GM23248 (cell line): ENCODE data around the gene RASSF8. TPM values are rescaled to one million over a fixed set of nuclear protein-coding genes. Genes with fewer than 3 reads are reported as not detected.

Experiments used
- DNase-seq: peaks from one replicate; pipeline ENCODE4 v3.0.0-alpha.2; 2015
- H2AFZ ChIP-seq: fragments of 200-600 bp; sonication (generic); 2 replicates; pipeline ENCODE4 v1.6.1; 2016; ENCODE audit warnings: antibody characterized with exemption
- H3F3A ChIP-seq: fragments of 200-600 bp; sonication (generic); 2 replicates; pipeline ENCODE4 v1.6.1; 2016; ENCODE audit warnings: mild to moderate bottlenecking, antibody characterized with exemption, mixed run types; ENCODE audit not compliant: insufficient read depth
- H3K27ac ChIP-seq: fragments of 200-600 bp; sonication (generic); 2 replicates; pipeline ENCODE4 v1.5.1; 2016; ENCODE audit warnings: mild to moderate bottlenecking
- H3K27me3 ChIP-seq: fragments of 200-600 bp; sonication (generic); replicated peaks from 2 replicates; pipeline ENCODE4 v1.6.1; 2016; ENCODE audit warnings: mild to moderate bottlenecking; ENCODE audit not compliant: insufficient read depth
- H3K36me3 ChIP-seq: fragments of 200-600 bp; sonication (generic); 2 replicates; pipeline ENCODE4 v1.6.1; 2016; ENCODE audit warnings: low read depth, mild to moderate bottlenecking
- H3K4me1 ChIP-seq: fragments of 200-600 bp; sonication (generic); 2 replicates; pipeline ENCODE4 v1.6.1; 2016; ENCODE audit warnings: mild to moderate bottlenecking; ENCODE audit not compliant: insufficient read depth
- H3K4me2 ChIP-seq: fragments of 200-600 bp; sonication (generic); one replicate; pipeline ENCODE4 v1.6.1; 2016; ENCODE audit warnings: mild to moderate bottlenecking; ENCODE audit not compliant: unreplicated experiment
- H3K4me3 ChIP-seq: fragments of 200-600 bp; sonication (generic); 2 replicates; pipeline ENCODE4 v1.5.1; 2016; ENCODE audit warnings: mild to moderate bottlenecking
- H3K79me2 ChIP-seq: fragments of 200-600 bp; sonication (generic); 2 replicates; pipeline ENCODE4 v1.6.1; 2016; ENCODE audit warnings: mild to moderate bottlenecking; ENCODE audit not compliant: insufficient read depth
- H3K9ac ChIP-seq: fragments of 200-600 bp; sonication (generic); 2 replicates; pipeline ENCODE4 v1.6.1; 2016; ENCODE audit warnings: mild to moderate bottlenecking
- H3K9me2 ChIP-seq: fragments of 200-600 bp; sonication (generic); 2 replicates; pipeline ENCODE4 v1.6.1; 2016; ENCODE audit warnings: mixed run types, mild to moderate bottlenecking, moderate library complexity; ENCODE audit not compliant: insufficient read depth
- H3K9me3 ChIP-seq: fragments of 200-600 bp; sonication (generic); one replicate; pipeline ENCODE4 v1.6.1; 2017; ENCODE audit warnings: low read depth
- H4K20me1 ChIP-seq: fragments of 200-600 bp; sonication (generic); 2 replicates; pipeline ENCODE4 v1.6.0; 2016; ENCODE audit not compliant: insufficient read depth
- EZH2 ChIP-seq: fragments of 200-600 bp; sonication (generic); IDR thresholded peaks from 2 replicates; pipeline ENCODE4 v1.6.1; 2018; ENCODE audit warnings: antibody characterized with exemption, mild to moderate bottlenecking; ENCODE audit not compliant: insufficient read depth, poor library complexity, severe bottlenecking
- EZH2phosphoT487 ChIP-seq: fragments of 200-600 bp; sonication (generic); IDR thresholded peaks from 2 replicates; pipeline ENCODE4 v1.6.1; 2018; ENCODE audit warnings: antibody characterized with exemption, moderate library complexity, mild to moderate bottlenecking, low read depth; ENCODE audit not compliant: insufficient read depth
- WGBS, 2 experiments: methylation state at CpG; one replicate each; pipeline ENCODE4 v1.1.6; 2015 to 2017; ENCODE audit warnings: low lambda C conversion rate in 2 of 2, low coverage in 1 of 2; ENCODE audit errors: missing lambda C conversion rate in 2 of 2; 5-methylcytosine and 5-hydroxymethylcytosine counted together
- in situ Hi-C: fragments of 300-500 bp; cut with MboI; formaldehyde crosslinking; loops from 2 replicates; pipeline ENCODE4 v1.15.0; 2020
- polyA plus RNA-seq: library from polyadenylated mRNA; unstranded; fragments of >200 nt; fragmentation: Nextera tagmentation; extraction: Ambion mirVana; gene quantifications from 2 replicates; pipeline ENCODE4 v1.2.1, GENCODE V29; 2016
- total RNA-seq: library from RNA; depleted of rRNA; stranded (reverse); fragments of >200 nt; shearing (Covaris generic); gene quantifications from 2 replicates; pipeline ENCODE4 v1.2.3, GENCODE V29; 2014

The RASSF8 gene
- total and polyA plus RNA-seq, 2 experiments from 2014 or later = 11.2 to 80.1 TPM

GRCh38 chr12:25990495-25990894, 32.0 kb downstream of the RASSF8 start:
- H3K4me2 ChIP-seq = peak overlapping the region; percentile 4
- H4K20me1 ChIP-seq = peaks cover 1% of the 10 kb centered on the region; the same call in 1 of the 2 replicates
- TF ChIP-seq EZH2phosphoT487 = no peak
- TF ChIP-seq EZH2 = no peak
- H3F3A ChIP-seq = peaks cover 31% of the 10 kb centered on the region
- H3K27me3 ChIP-seq = no peaks in the 10 kb centered on the region
- no peak for DNase-seq
- no peak overlapping the region for H3K9ac ChIP-seq
- no peaks in the 10 kb centered on the region for H3K9me2 ChIP-seq
- H3K79me2 ChIP-seq = peaks cover 97% of the 10 kb centered on the region
- in situ Hi-C loops = no loop called here
- no peak overlapping the region for H3K27ac ChIP-seq
- no peaks in the 10 kb centered on the region for H3K9me3 ChIP-seq
- H2AFZ ChIP-seq = no peak overlapping the region
- H3K4me3 ChIP-seq = no peak overlapping the region
- H3K4me1 ChIP-seq = peaks cover 45% of the 10 kb centered on the region
- 97 to 98% methylated on average over 2 of the region's 2 CpGs for WGBS, 2 experiments
- no peaks in the 10 kb centered on the region for H3K36me3 ChIP-seq

- no peak overlapping the region for H3K4me3 ChIP-seq
- H3K4me2 ChIP-seq = no peak overlapping the region
- peaks cover 97% of the 10 kb centered on the region for H3K79me2 ChIP-seq
- H3F3A ChIP-seq = peaks cover 48% of the 10 kb centered on the region
- peaks cover 62% of the 10 kb centered on the region for H3K4me1 ChIP-seq
- H4K20me1 ChIP-seq = no peaks in the 10 kb centered on the region; the same call in 1 of the 2 replicates
- no peaks in the 10 kb centered on the region for H3K36me3 ChIP-seq
- no peaks in the 10 kb centered on the region for H3K9me3 ChIP-seq
- in situ Hi-C loops = no loop called here
- H3K9me2 ChIP-seq = no peaks in the 10 kb centered on the region
- no peak overlapping the region for H2AFZ ChIP-seq
- H3K27me3 ChIP-seq = no peaks in the 10 kb centered on the region
- H3K9ac ChIP-seq = no peak overlapping the region
- TF ChIP-seq EZH2phosphoT487 (no peak), EZH2 (no peak)
- WGBS, 2 experiments = 91 to 93% methylated on average over 4 of the region's 4 CpGs
- H3K27ac ChIP-seq = no peak overlapping the region
- no peak for DNase-seq
These were observed 33.7 kb downstream of the RASSF8 start for GRCh38 chr12:25992026-25992782.

- DNase-seq = peak; percentile 97
- Histone ChIP-seq H3K9me2 (no peaks in the 10 kb centered on the region), H3K27ac (peak overlapping the region; percentile 86), H3K4me2 (peak overlapping the region; percentile 89), H3K36me3 (no peaks in the 10 kb centered on the region), H3K27me3 (no peaks in the 10 kb centered on the region), H3K9ac (peak overlapping the region; percentile 66), H3F3A (peaks cover 55% of the 10 kb centered on the region), H4K20me1 (no peaks in the 10 kb centered on the region; the same call in 1 of the 2 replicates), H3K4me3 (peak overlapping the region; percentile 48), H3K79me2 (peaks cover 94% of the 10 kb centered on the region), H3K9me3 (no peaks in the 10 kb centered on the region), H3K4me1 (peaks cover 78% of the 10 kb centered on the region), H2AFZ (no peak overlapping the region)
- no peak for TF ChIP-seq EZH2phosphoT487
- TF ChIP-seq EZH2 = no peak
- WGBS, 2 experiments = 36 to 45% methylated on average over 3 of the region's 3 CpGs
- in situ Hi-C loops = no loop called here
These were observed 35.6 kb downstream of the RASSF8 start for GRCh38 chr12:25993901-25994651.

GRCh38 chr12:25994901-25995625, 36.6 kb downstream of the RASSF8 start:
- Histone ChIP-seq H3F3A (peaks cover 63% of the 10 kb centered on the region), H3K79me2 (peaks cover 94% of the 10 kb centered on the region), H3K4me1 (peaks cover 88% of the 10 kb centered on the region), H3K27me3 (no peaks in the 10 kb centered on the region), H2AFZ (no peak overlapping the region), H3K27ac (peak overlapping the region; percentile 86), H3K9ac (peak overlapping the region; percentile 66), H4K20me1 (no peaks in the 10 kb centered on the region), H3K4me2 (peak overlapping the region; percentile 89), H3K4me3 (peak overlapping the region; percentile 48), H3K9me3 (no peaks in the 10 kb centered on the region), H3K36me3 (no peaks in the 10 kb centered on the region), H3K9me2 (no peaks in the 10 kb centered on the region)
- DNase-seq = peak; percentile 73
- in situ Hi-C loops = no loop called here
- TF ChIP-seq EZH2phosphoT487 (no peak), EZH2 (no peak)
- WGBS, 2 experiments = 50 to 57% methylated on average over 2 of the region's 2 CpGs
